Panc1 (cell line): Measurements from ENCODE around the gene RPS6KA1. TPM values are rescaled to one million over a fixed set of nuclear protein-coding genes. Genes with fewer than 3 reads are reported as not detected.

Source experiments
- ATAC-seq: fragments of 200-7000 bp; cut with Tn5 transposase; 2 replicates; pipeline ENCODE4 v1.9.1; 2020; ENCODE audit warnings: mild to moderate bottlenecking, moderate library complexity
- BruUV-seq: library from RNA; stranded (reverse); fragments of 400-500 nt; replicated peaks from 2 replicates; lab custom pipeline; 2021; lab: Mats Ljungman, UMichigan
- CTCF ChIA-PET: fragments of 300-600 bp; sonication (Branson Sonifier 250); formaldehyde crosslinking; loops from one replicate; lab custom pipeline; 2022; ENCODE audit warnings: antibody characterized with exemption; lab: Charles Lee
- POLR2A ChIA-PET: fragments of 300-600 bp; sonication (Branson Sonifier 250); formaldehyde crosslinking; loops from one replicate; lab custom pipeline; 2022; ENCODE audit warnings: antibody characterized with exemption; lab: Charles Lee
- DNase-seq: peaks from one replicate; pipeline ENCODE4 v3.0.0-alpha.2; 2010; ENCODE audit warnings: low read depth, low spot score
- H3K27ac ChIP-seq: 2 replicates; pipeline ENCODE4 v1.5.1; 2011; ENCODE audit warnings: mild to moderate bottlenecking, low read length, inconsistent platforms
- H3K27me3 ChIP-seq: fragments of 200-500 bp; sonication (Bioruptor generic); 2 replicates; pipeline ENCODE4 v1.6.0; 2014; ENCODE audit warnings: low read length, inconsistent platforms; ENCODE audit not compliant: control insufficient read depth, insufficient read depth
- H3K36me3 ChIP-seq: fragments of 200-500 bp; sonication (Bioruptor generic); 2 replicates; pipeline ENCODE4 v1.5.1; 2014; ENCODE audit warnings: inconsistent platforms, mild to moderate bottlenecking, low read length, moderate library complexity; ENCODE audit not compliant: control insufficient read depth, insufficient read depth
- H3K4me1 ChIP-seq: 2 replicates; pipeline ENCODE4 v1.5.1; 2011; ENCODE audit warnings: inconsistent platforms, mild to moderate bottlenecking, low read length, moderate library complexity; ENCODE audit not compliant: control insufficient read depth, insufficient read depth
- H3K4me3 ChIP-seq, 2 experiments: 2 replicates each; pipeline ENCODE4 v1.5.1; 2011 to 2012; ENCODE audit warnings: low read depth in 2 of 2, low read length in 2 of 2, mild to moderate bottlenecking in 2 of 2, inconsistent platforms in 1 of 2, moderate library complexity in 1 of 2
- H3K9me3 ChIP-seq: fragments of 200-500 bp; sonication (Bioruptor generic); 2 replicates; pipeline ENCODE4 v1.5.1; 2014; ENCODE audit warnings: low read depth, mild to moderate bottlenecking, inconsistent platforms, low read length, moderate library complexity; ENCODE audit not compliant: control insufficient read depth, insufficient read depth
- POLR2AphosphoS5 ChIP-seq: IDR thresholded peaks from 2 replicates; pipeline ENCODE4 v1.6.1; 2012; ENCODE audit warnings: mild to moderate bottlenecking, low read depth, low read length, moderate library complexity
- SIN3A ChIP-seq: IDR thresholded peaks from 2 replicates; pipeline ENCODE4 v1.6.1; 2012; ENCODE audit warnings: low read depth, mild to moderate bottlenecking, low read length, moderate library complexity, borderline replicate concordance; ENCODE audit not compliant: insufficient read depth
- TCF7L2 ChIP-seq: IDR thresholded peaks from 2 replicates; pipeline ENCODE4 v1.6.1; 2011; ENCODE audit warnings: mild to moderate bottlenecking, low read depth, low read length, inconsistent platforms
- in situ Hi-C: cut with HindIII; loops from 2 replicates; pipeline ENCODE4 v1.10.0; 2016; ENCODE audit warnings: low sequenced_read_pairs, low pct_unique_long_range_greater_than_20kb
- intact Hi-C: fragments of 100-400 bp; cut with micrococcal nuclease; formaldehyde crosslinking; loops from one replicate; pipeline ENCODE4 v1.10.0; 2022; ENCODE audit not compliant: unreplicated experiment
- total RNA-seq: library from RNA; stranded (reverse); gene quantifications from one replicate; pipeline ENCODE4 v1.2.1, GENCODE V29; 2021; ENCODE audit not compliant: unreplicated experiment
- TF ChIP-seq, protein P1 (sequence below): fragments of 450-650 bp; IDR thresholded peaks from 2 replicates; pipeline ENCODE4 v1.5.1; 2017; ENCODE audit warnings: mild to moderate bottlenecking
- TF ChIP-seq, protein P2 (sequence below), 2 experiments: IDR thresholded peaks; 2 replicates each; pipeline ENCODE4 v1.6.1; 2011 to 2012; ENCODE audit warnings: low read depth in 2 of 2, control low read depth in 1 of 2, low read length in 1 of 2, mild to moderate bottlenecking in 1 of 2, moderate library complexity in 1 of 2; ENCODE audit not compliant: insufficient read depth in 1 of 2

Gene RPS6KA1
- total RNA-seq, 1 experiment from 2014 or later = 44.0 TPM

DNA sequence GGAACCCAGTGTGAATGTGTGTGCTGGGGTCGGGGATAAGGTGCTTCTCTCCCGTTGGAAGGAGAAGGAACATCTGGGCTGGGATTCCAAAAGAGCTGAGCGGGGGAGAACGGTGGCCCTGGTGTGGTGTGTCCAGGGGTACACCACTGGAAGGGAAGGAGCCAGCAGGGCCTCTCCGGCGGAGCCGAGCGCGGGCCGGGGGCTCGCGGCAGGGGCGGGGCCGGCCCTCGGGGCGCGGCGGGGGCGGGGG is 231 bp upstream of the RPS6KA1 start:
- in situ Hi-C loops (no loop called here), intact Hi-C loops (no loop called here)
- DNase-seq = no peak
- Histone ChIP-seq H3K4me1 (peaks cover 24% of the 10 kb centered on the region), H3K9me3 (no peaks in the 10 kb centered on the region), H3K36me3 (no peaks in the 10 kb centered on the region; the same call in 1 of the 2 replicates), H3K27ac (peak overlapping the region; percentile 86), H3K27me3 (no peaks in the 10 kb centered on the region), H3K4me3 (peak overlapping the region; percentile 59 to 79)
- ATAC-seq = peak; percentile 56
- TF ChIP-seq POLR2AphosphoS5 (no peak), SIN3A (no peak), TCF7L2 (no peak)
- TF ChIP-seq, protein P1, sequence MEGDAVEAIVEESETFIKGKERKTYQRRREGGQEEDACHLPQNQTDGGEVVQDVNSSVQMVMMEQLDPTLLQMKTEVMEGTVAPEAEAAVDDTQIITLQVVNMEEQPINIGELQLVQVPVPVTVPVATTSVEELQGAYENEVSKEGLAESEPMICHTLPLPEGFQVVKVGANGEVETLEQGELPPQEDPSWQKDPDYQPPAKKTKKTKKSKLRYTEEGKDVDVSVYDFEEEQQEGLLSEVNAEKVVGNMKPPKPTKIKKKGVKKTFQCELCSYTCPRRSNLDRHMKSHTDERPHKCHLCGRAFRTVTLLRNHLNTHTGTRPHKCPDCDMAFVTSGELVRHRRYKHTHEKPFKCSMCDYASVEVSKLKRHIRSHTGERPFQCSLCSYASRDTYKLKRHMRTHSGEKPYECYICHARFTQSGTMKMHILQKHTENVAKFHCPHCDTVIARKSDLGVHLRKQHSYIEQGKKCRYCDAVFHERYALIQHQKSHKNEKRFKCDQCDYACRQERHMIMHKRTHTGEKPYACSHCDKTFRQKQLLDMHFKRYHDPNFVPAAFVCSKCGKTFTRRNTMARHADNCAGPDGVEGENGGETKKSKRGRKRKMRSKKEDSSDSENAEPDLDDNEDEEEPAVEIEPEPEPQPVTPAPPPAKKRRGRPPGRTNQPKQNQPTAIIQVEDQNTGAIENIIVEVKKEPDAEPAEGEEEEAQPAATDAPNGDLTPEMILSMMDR = no peak
- TF ChIP-seq, protein P2, sequence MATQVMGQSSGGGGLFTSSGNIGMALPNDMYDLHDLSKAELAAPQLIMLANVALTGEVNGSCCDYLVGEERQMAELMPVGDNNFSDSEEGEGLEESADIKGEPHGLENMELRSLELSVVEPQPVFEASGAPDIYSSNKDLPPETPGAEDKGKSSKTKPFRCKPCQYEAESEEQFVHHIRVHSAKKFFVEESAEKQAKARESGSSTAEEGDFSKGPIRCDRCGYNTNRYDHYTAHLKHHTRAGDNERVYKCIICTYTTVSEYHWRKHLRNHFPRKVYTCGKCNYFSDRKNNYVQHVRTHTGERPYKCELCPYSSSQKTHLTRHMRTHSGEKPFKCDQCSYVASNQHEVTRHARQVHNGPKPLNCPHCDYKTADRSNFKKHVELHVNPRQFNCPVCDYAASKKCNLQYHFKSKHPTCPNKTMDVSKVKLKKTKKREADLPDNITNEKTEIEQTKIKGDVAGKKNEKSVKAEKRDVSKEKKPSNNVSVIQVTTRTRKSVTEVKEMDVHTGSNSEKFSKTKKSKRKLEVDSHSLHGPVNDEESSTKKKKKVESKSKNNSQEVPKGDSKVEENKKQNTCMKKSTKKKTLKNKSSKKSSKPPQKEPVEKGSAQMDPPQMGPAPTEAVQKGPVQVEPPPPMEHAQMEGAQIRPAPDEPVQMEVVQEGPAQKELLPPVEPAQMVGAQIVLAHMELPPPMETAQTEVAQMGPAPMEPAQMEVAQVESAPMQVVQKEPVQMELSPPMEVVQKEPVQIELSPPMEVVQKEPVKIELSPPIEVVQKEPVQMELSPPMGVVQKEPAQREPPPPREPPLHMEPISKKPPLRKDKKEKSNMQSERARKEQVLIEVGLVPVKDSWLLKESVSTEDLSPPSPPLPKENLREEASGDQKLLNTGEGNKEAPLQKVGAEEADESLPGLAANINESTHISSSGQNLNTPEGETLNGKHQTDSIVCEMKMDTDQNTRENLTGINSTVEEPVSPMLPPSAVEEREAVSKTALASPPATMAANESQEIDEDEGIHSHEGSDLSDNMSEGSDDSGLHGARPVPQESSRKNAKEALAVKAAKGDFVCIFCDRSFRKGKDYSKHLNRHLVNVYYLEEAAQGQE (IDR thresholded peaks at IDR 0.05; ENCODE audit: insufficient read depth in 1 of 2, low read depth in 2 of 2, low read length in 1 of 2) = no peak
- ChIA-PET POLR2A (interaction anchor here (0.7 kb wide), 1 partner anchor 32 kb away, joined by 6 read pairs; no protein-coding TSS in a partner anchor), CTCF (no interaction called here)
- no TSS peak for BruUV-seq

DNA sequence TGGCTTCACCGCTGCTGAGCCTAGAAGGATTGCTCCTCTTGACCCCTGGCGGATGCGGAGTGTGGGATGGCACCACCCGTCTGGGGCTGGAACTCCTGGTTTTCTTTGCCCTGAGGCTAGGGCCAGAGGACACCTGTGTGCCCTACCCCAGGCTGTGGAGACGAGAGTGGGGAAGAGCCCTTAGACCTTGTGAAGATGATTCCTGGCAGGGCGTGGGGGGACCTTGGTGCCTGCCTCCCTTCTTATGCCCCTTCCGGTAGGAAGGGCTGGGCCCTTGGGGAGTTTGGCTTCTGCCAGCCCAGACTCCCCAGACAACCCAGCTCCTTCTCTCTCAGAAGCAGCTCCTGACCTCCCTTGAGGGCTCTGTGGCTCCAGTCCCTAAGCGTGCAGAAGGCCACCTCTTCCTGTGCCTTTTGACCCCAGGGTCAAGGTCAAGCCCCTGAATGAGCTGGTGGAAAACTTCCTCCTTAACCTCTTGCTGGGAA is 891 bp downstream of the RPS6KA1 start:
- no peak for DNase-seq
- ATAC-seq = peak; percentile 22
- TF ChIP-seq, protein P1 = no peak
- TF ChIP-seq TCF7L2 (no peak), POLR2AphosphoS5 (no peak), SIN3A (no peak)
- ChIA-PET POLR2A (interaction anchor here (0.5 to 1.7 kb wide), 2 partner anchors 18 to 29 kb away, joined by 4 to 5 read pairs; no protein-coding TSS in a partner anchor), CTCF (interaction anchor here (1.1 kb wide), 1 partner anchor 30 kb away, joined by 4 read pairs; no protein-coding TSS in a partner anchor)
- intact Hi-C loops (loop anchor here (10.0 kb wide), 1 partner anchor 56 kb away; the partner anchor contains the start of gene HMGN2), in situ Hi-C loops (no loop called here)
- BruUV-seq = no TSS peak
- H3K9me3 ChIP-seq = no peaks in the 10 kb centered on the region
- H3K4me1 ChIP-seq = peaks cover 24% of the 10 kb centered on the region
- no peaks in the 10 kb centered on the region for H3K27me3 ChIP-seq
- peak overlapping the region; percentile 92 for H3K27ac ChIP-seq
- H3K36me3 ChIP-seq = no peaks in the 10 kb centered on the region; the same call in 1 of the 2 replicates
- H3K4me3 ChIP-seq = peak overlapping the region; percentile 79 to 90
